ENCODE results near the gene HAPLN1.

GRCh38 chr5:83686251-83686650 lies 34.4 kb downstream of the HAPLN1 start:
- TF ChIP-seq CTCF (IDR thresholded peaks at IDR 0.05) (no peak), EZH2phosphoT487 (IDR thresholded peaks at IDR 0.05) (no peak)

Measured in neural progenitor cell (in vitro differentiated cells).